Measurements from ENCODE around the gene NUDT15. TPM values are rescaled to one million over a fixed set of nuclear protein-coding genes. Genes with fewer than 3 reads are reported as not detected.

The NUDT15 gene
- 24.7 and 28.0 TPM in 2 replicates for total RNA-seq (2014; rRNA removed; shearing (Covaris generic))

DNA sequence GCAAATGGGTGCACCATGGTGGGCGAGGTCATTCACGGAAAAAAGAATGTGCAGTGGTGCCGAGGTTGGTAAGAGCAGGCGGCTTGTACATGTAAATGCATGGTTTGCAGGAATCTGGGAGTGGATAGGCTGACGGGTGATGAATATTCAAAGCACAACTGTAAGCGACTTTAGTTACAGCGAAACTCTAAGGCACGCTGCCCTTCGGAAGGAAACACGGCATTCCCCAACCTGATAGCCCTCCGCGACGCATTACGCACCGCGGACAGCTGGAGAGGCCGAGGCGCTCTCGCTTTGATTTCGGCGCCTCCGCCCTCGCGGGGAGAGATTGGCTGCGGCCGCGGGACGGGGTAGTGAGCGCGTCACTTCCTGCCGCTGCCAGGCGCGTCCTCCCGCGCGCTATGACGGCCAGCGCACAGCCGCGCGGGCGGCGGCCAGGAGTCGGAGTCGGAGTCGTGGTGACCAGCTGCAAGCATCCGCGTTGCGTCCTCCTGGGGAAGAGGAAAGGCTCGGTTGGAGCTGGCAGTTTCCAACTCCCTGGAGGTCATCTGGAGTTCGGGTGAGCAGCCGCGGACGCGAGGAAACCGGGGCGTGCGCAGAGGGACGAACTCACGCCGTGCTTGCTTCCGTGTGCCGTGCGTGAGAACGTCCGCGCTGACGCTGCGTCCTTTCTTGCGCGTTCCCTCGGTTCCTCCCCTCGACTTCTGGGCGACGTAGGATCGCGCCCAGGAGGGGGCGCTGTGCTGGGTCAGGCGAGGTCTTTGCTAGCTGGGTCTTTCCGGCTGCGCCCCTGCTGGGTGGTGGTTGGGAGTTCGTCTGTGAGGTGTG lies at the start of gene NUDT15:
NUDT15 (plus strand) TSS at position 381 of the 828 bp plus-strand sequence; CDS start at position 402, 21 bp downstream.
- DNase-seq (ENCODE audit: low spot score) = peak; percentile 99

DNA sequence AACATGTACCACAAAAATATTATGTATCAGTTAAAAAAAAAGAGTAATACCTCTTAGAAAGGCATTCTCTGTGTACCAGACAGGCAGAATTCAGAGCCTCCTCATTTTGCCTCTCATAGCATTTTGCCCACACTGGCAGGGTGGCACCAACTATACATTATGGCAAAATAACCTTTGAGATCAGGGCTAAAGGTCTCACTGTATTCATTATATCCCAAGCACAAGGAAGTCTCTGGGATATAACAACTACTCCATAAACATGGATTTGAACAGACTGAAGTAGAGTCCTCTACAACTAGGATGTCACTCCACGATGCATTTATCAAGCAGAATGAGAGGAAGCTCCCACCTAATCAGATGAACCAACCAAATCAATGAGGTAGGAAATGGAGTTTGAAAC lies 47.1 kb upstream of the NUDT15 start:
- DNase-seq (ENCODE audit: low spot score) = no peak

DNA sequence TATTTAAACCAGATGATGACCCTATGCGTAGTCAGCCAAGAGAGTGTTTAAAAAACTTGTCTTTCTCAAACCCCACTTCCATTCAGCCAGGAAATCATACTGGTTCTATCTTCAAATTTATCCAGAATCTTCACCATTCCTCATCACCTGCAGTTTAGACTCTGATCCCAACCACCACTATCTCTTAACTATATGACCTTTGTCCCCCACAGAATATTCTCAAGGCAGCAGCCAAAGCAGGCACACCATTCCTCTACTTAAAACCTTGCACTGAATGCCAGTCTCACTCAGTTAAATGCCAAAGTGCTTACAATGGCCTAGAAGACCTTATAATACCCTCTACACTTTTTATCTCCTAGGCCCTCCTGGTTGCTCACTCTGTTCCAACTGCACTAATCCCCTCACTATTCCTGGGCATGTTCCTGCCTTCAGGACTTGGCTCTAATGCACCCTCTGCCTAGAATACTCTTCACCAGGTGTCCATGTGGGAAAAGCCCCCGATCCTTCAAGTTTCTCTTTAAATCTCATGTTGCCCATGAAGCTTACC lies 46.5 kb upstream of the NUDT15 start:
- DNase-seq (ENCODE audit: low spot score) = no peak

DNA sequence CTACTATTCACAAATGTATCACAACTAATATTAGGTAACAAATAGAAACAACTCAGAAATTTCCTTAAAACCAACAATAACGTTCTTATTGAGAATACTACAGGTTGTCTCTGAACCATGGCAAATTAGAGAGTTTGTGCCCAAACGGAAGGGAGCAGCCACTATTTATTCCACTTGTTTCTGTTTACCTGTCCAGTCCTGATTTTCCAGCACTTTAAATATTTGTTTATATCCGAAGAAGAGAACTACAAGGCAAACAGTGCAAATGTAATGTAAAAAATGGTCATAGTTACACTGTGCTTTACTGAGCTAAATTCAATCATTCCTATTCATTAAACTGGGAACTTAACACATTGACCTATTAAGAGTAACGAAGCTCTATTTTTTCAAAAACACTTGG lies 45.7 kb upstream of the NUDT15 start:
- DNase-seq (ENCODE audit: low spot score) = no peak

DNA sequence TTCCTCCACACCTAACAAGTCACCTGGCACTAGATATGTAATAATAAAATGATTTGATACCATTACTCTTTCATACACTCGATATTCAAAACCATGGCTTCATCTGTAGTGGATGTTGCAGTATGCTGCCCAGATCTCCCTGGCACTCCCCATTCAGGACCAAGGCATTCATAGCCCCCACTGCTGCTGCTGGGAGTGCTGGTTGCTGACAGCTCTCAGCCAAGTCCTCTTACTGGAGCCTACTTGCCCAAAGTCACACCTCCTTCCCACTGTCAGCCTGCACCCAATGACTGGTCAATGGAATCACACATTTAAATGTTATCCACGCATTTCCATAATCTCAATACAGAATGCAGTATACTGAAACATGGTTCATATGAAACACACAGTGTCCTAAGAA lies 40.1 kb upstream of the NUDT15 start:
- no peak for DNase-seq (ENCODE audit: low spot score)

DNA sequence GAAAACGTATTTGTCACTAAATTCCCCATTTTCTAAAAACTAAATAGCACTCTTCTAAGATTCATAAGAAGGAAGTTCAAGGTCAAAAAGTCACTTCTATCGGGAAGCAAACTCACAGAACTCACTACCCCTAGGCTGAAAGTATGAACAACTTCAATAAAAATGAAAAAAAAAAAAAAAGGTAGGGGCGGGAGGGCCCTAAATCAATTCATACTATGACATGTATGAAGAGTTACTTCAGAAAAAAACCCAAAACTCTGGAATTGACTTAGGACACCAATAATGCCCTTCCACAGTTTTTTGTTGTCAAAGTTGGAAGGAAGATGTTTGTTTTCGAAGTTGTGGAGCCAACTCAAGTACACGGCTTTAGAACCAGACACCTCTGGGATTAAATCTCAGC lies 37.6 kb upstream of the NUDT15 start:
- DNase-seq (ENCODE audit: low spot score) = no peak

DNA sequence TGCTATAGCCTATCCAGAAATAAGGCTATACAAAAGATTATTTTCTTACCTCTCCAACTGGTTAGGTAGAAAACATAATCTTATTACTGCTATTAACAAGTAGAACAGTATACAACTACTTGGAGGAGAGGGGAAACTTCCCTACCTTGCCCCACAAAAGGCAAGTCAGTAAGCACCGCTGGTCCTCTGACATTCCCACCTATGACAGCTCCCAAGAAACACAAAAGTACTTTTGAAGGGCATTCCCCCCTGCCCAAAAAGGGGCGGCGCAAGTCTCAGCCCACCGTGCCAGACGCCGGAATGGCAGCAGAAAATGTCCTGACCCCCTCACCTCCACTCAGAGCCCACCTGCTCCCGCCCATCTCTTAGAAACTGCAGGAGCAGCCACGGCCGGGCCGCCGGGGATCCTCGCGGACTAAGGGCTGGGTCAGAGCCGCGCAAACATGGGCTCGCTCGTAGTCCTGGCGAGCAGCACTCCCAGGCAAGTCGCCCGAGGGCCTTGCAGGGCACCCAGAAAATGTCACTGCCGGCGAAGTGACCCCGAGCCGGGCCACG lies 36.9 kb upstream of the NUDT15 start:
- DNase-seq (ENCODE audit: low spot score) = no peak

DNA sequence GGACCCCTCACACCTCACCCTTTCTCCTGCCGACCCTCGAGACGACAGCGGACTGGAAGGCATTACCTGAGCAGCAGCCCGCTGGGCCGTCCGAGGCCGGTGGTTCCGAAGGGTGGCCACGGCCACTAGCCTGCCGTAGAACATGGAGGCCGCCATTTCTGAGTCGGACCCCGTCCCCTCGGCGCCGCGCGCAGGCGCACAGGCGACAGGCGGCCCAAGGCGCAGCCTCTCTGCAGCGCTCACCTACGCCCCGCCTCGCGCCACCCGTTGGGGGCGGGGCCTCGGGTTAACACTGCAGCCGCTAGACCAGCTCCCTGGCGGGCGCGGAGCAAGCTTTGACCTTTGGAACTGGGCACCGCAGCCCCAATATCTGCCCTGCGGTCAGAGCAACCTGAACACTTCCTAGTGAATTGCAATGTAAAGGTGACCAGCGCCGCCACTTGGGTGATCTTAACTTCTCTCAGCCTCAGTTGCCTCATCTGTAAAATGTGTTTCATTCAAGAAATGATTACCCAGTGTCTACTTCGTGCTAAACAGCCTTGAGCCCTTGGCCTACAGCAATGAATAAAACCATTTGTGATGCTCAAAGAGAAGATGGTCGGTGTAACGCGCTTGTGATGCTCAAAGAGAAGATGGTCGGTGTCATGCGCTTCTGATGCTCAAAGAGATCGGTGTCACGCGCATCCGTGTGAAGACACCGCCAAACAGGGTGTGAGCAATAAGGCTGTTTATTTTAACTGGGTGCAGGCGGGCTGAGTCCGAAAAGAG lies 36.2 kb upstream of the NUDT15 start, which contains the start of gene SUCLA2:
SUCLA2 (minus strand) TSS at position 160 of the 768 bp plus-strand sequence; CDS start at position 156, 4 bp downstream.
- peak; percentile 99 for DNase-seq (ENCODE audit: low spot score)

DNA sequence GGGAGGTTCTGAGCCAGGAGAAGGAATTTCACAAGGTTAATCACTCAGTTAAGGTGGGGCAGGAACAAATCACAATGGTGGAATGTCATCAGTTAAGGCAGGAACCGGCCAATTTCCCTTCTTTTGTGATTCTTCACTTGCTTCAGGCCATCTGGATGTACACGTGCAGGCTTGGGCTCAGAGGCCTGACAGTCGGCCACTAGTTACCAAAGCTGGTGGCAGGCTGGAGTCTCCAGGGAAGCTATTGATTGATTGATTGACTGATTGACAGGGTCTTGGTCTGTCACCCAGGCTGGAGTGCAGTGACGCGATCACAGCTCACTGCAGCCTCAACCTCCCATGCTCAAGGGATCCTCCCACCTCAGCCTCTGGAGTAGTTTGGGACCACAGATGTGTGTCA lies 35.5 kb upstream of the NUDT15 start:
- DNase-seq (ENCODE audit: low spot score) = peak; percentile 29

DNA sequence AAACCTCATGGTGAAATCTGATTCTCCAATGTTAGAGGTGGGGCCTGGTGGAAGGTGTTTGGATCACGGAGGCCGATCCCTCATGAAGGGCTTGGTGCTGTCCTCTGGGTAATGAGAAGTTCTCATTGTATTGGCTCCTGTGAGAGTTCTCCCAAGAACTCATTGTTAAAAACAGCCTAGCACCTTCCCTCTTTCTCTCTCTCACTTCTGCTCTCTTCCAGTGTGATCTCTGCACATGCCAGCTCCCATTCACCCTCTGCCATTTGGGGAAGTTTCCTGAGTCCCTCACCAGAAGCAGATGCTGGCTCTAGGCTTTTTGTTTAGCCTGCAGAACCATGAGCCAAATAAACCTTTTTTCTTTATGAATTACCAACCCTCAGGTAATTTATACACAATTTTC lies 33.3 kb upstream of the NUDT15 start:
- no peak for DNase-seq (ENCODE audit: low spot score)

DNA sequence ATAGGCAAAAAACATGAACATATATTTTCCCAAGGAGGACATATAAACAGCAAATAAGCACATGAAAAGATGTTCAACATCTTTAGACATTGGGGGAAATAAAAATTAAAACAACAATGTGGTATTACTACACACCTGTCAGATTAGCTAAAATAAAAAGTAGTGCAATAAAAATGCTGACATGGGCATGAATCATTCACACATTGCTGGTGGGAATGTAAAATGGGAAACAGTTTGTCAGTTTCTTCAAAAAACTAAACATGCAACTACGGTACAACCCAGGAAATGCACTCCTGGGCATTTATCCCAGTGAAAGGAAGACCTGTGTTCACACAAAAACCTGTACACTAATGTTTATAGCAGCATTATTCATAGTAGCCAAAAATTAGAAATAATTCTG lies 31.1 kb upstream of the NUDT15 start:
- DNase-seq (ENCODE audit: low spot score) = no peak

DNA sequence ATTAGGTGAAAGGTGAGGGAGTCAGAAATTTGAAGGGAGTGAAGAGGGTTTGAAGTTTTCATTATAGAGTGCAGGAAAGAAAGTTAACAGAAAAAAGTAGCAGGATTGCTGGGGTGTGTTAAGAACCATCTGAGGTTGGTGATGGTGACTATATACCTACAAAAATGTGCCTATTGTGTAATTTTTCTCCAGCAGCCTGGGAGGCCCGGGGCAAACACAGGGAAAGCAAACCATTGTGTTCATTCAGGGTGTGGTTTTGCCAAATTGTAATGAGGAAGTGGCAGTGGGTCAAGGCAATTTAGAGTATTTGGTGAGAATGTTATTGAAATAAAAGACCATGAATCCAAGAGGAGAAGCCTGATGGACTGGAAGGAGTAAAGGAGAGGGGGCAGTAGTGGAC lies 28.2 kb upstream of the NUDT15 start:
- no peak for DNase-seq (ENCODE audit: low spot score)

DNA sequence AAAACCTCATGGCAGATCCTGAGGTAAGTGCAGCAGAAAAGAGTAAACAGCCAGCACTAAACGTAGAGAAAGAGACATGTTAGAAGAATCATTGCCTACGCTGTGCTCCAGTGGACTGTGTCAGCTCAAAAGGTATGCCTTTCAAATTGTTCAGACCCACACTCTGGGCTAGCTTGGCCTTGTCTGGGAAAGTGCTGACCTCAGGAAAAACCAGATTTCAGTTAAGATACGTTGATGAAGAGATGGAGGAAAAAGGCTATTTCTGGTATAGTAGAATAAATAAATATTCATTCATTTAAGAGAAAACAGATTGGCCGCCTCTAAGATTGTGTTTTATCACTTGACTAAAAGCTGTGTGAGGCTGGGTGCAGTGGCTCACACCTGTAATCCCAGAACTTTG lies 26.8 kb upstream of the NUDT15 start:
- DNase-seq (ENCODE audit: low spot score) = no peak

DNA sequence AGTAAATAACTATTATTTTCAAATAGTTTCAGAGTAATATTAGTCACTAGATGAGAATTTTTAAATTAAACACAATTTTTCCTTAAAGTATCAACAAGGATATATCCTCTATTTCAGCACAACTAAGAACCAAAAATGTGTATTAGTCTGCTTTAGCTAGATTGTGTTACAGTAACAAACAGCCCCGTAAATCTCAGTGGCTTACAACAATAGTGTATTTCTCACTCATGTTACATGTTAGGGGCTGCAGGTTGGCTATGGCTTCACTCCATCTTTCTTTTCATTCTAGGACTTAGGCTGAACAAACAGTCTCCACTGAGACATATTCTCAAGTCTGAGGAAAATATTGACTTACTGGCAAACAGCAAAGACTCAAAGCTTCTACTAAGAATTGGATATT lies 24.9 kb upstream of the NUDT15 start:
- no peak for DNase-seq (ENCODE audit: low spot score)

DNA sequence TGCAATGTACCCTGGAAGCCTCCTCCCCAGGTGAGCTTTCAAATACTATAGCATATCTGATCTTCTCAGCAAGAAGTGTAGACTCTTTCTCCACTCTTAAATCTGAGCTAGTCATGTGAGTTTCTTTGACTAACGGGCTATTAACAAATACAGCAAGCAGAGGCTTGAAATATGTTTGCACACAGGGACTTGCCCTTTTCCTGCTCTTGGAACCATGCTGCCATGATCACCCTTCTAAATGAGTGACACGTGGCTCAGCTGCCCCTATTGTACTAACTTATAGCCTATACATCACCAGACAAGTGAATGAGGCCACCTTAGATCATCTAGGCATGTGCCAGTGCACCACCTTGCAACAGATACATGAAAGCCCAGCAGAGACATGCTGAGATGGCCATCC lies 23.2 kb upstream of the NUDT15 start:
- DNase-seq (ENCODE audit: low spot score) = no peak

DNA sequence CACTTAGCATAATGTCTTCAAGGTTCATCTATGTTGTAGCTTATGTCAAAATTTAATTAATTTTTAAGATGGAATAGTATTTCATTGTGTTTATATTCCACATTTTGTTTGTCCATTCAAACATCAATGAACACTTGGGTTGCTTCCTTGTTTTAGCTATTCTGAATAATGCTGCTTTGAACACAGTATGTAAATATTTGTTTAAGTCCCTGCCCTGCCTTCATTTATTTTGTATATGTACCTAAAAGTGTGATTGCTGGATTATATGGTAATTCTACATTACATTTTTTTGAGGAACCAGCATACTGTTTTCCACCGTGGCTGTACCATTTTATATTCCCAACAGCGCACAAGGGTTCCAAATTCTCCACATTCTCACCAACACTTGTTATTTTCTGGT lies 18.9 kb upstream of the NUDT15 start:
- no peak for DNase-seq (ENCODE audit: low spot score)

DNA sequence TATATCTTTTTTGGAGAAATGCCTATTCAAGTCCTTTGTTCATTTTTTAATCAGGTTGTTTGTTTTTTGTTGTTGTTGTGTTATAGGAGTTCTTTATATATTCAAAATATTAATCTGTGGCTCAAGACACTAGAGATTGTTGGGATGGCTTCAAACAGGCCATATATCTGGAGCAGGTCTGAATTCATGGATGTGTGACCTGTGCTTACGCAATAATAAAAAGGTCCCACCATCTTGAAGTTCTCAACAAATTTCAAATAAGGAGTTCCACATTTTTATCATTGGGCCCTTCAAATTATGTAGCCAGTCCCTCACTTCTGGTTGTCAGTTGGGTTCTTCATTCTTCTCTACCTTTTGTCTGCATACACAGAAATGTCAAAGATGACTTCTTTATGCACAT lies 17.7 kb upstream of the NUDT15 start:
- DNase-seq (ENCODE audit: low spot score) = no peak

DNA sequence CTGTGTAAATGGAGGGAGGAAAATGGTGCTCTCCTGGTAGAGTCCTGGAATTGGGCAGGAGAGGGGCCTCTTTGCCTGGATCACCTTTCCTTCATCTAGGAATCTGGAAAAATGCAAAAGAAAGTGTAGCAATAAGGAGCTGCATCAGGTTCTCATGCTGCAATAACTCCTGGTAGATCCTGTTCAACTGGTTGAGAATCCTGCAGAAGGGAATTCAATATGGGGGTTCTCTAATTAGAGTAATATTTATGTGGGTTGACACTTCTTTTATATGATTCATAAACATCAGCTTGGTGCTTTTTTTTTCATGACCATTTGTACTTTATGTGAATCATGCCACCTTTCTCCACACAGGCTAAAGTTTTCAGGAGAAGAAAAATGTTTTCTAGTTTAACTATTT lies 9.5 kb upstream of the NUDT15 start:
- DNase-seq (ENCODE audit: low spot score) = no peak

DNA sequence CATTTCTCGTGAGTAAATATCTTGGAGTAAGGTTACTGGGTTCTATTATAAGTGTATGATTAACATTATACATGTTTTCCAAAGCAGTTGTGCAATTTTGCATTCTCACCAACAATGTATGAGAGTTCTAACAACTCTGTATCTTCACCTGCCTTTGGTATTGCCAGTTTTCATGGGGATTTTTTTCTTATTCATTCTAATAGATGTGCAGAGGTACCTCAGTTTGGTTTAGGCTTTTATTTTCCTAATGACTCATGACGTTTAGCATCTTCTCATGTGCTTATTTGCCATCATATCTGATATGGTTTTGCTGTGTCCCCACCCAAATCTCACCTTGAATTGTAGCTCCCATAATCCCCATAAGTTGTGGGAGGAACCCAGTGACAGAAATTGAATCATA lies 7.7 kb upstream of the NUDT15 start:
- no peak for DNase-seq (ENCODE audit: low spot score)

DNA sequence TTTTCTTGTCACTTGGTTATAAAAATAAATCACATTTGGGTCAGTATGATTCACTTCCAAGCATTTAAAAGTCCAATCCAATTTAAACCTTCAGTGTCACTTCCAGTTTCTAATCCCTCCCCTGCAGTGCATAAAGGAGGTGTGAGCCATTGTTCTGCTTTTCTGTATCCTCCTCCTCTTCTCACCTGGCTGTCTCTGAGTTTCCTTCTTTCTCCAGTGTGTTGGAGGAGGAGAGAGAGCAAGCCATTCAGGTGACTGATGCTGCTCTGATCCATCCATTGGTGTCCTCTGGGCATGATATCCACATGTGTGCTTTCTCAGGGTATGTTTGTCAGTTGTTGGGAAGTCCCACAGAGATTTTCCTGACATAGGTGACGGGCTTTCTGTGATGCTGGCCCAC lies 1.2 kb downstream of the NUDT15 start:
- no peak for DNase-seq (ENCODE audit: low spot score)

DNA sequence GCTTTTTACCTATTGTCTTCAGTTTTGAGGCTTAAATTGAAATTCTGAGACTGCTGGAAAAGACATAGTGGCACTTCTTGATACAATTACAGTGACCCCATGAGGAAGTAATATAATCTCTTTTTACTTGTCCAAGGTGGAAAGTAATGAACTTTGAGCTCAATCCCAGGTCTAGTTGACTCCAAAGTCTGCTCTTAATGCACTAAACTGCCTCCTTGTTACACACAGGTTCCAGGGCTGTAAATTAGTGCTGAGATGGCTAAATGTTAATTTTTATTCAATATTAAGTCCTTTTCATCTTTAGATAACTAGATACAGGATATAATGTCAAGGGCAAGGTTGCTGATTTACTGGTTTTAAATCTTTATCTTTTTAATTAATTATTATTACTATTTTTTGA lies 2.5 kb downstream of the NUDT15 start:
- DNase-seq (ENCODE audit: low spot score) = no peak

DNA sequence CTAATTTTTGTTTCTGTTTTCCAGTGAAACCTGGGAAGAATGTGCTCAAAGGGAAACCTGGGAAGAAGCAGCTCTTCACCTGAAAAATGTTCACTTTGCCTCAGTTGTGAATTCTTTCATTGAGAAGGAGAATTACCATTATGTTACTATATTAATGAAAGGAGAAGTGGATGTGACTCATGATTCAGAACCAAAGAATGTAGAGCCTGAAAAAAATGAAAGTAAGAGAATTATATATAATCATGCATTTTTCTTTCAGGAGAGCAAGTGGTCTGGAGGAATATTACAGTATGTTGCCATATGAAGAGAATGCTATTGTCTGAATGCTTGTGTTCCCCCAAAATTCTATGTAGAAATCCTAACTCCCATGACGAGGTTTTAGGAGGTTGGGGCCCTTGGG lies 3.4 kb downstream of the NUDT15 start:
- no peak for DNase-seq (ENCODE audit: low spot score)
